Aorta (tissue), 5 donors: ENCODE data around the gene C3orf18. TPM values are rescaled to one million over a fixed set of nuclear protein-coding genes. Genes with fewer than 3 reads are reported as not detected.

Source experiments
- ATAC-seq: fragments of 200-7000 bp; cut with Tn5 transposase; one replicate; pipeline ENCODE4 v1.9.1; 2022; ENCODE audit warnings: moderate library complexity; ENCODE audit not compliant: low FRiP score
- DNase-seq, 2 donors: peaks; one replicate each; pipeline ENCODE4 v3.0.0-alpha.2; 2020
- H3K27ac ChIP-seq, 2 donors: one replicate each; pipeline ENCODE4 v1.5.1; 2013; ENCODE audit warnings: low read length in 2 of 2, mild to moderate bottlenecking in 2 of 2, moderate library complexity in 2 of 2, control low read depth in 1 of 2, inconsistent platforms in 1 of 2, low read depth in 1 of 2
- H3K27me3 ChIP-seq, 2 donors: one replicate each; pipeline ENCODE4 v1.6.1; 2013; ENCODE audit warnings: control low read depth in 1 of 2, low read length in 1 of 2, mild to moderate bottlenecking in 1 of 2, moderate library complexity in 1 of 2; ENCODE audit not compliant: insufficient read depth in 2 of 2, control insufficient read depth in 1 of 2
- H3K36me3 ChIP-seq, 2 donors: one replicate each; pipeline ENCODE4 v1.6.1; 2013; ENCODE audit warnings: control low read depth in 1 of 2, low read length in 1 of 2, mild to moderate bottlenecking in 1 of 2; ENCODE audit not compliant: insufficient read depth in 2 of 2, control insufficient read depth in 1 of 2
- H3K4me1 ChIP-seq, 2 donors: one replicate each; pipeline ENCODE4 v1.6.1; 2013; ENCODE audit warnings: low read length in 2 of 2, control low read depth in 1 of 2, mild to moderate bottlenecking in 1 of 2, moderate library complexity in 1 of 2; ENCODE audit not compliant: insufficient read depth in 2 of 2, control insufficient read depth in 1 of 2
- H3K4me3 ChIP-seq, 2 donors: one replicate each; pipeline ENCODE4 v1.5.1; 2013; ENCODE audit warnings: low read length in 2 of 2, control low read depth in 1 of 2, mild to moderate bottlenecking in 1 of 2
- H3K9me3 ChIP-seq: one replicate; pipeline ENCODE4 v1.6.1; 2013; ENCODE audit warnings: mild to moderate bottlenecking, low read length; ENCODE audit not compliant: control insufficient read depth
- WGBS, 2 donors: extraction: QIAGEN DNeasy Blood & Tissue Kit; methylation state at CpG; one replicate each; pipeline ENCODE4 v1.1.7; 2013; 5-methylcytosine and 5-hydroxymethylcytosine counted together
- intact Hi-C, 2 donors: fragments of 100-400 bp; cut with DNase I; formaldehyde crosslinking; loops; one replicate each; pipeline versions ENCODE4 v1.14.2 to v1.15.0; 2022
- polyA plus RNA-seq, 2 donors: library from polyadenylated mRNA; stranded (reverse); fragments of 200-250 nt; gene quantifications; one replicate each; pipeline ENCODE4 v1.2.3, GENCODE V29; 2013
- total RNA-seq, 2 donors: library from RNA; stranded (reverse); fragmentation: NEBNext Ultra II Directional; extraction: Animal tissue kit (Norgen Biotek cat#: 25700); gene quantifications; one replicate each; pipeline ENCODE4 v1.2.1, GENCODE V29; 2021
- donor health status: healthy with polysubstance abuse.
- donor health status: Bipolar disorder and iron deficiency.
- donor health status: DM: no; HTN: no; CAD: no.
- donor health status: DM: no; HTN: no; CAD: no.
- donor health status: DM: yes; HTN: yes; CAD: no.

The C3orf18 gene
- total and polyA plus RNA-seq, 4 donors, result 8.8 to 18.0 (median 16.1) TPM

DNA sequence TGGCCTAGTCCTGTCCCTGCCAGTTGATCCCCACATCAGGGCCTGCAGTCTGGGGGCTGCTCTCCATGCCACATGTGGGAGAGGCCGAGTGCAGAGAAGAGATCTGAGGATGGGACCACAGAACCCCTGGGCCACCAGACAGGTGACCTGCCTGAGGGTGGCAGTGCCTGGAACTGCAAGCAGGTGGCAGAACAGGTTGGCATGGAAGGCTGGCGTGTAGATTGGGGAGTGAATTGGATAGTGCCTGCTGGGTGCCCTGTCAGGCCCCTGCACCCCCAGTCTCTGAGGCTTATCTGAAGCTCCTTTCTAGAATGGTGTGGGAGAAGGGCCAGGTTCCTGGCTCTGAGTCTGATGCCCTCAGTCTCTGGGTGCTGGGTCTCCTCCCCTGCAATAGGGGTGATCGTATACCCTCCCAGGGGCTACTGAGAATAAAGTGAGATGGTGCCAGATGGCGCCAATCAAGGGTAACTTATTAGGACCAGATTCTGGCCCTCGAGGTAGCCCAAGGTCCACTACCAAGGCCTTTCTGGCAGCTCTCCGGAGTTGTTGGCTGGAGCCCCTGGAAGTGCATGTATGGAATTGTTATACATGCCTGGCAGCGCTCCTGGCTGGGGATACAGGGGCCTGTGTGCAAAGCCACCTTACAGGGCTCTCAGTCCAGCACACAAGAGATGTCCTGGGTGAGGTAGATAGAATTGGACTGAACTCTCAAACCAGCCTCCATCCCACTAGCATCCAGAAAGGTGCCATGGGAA, 15.7 kb downstream of the C3orf18 start:
- 64 to 69% methylated on average over 7 of the region's 7 CpGs for WGBS, 2 donors
- no peak overlapping the region for H3K4me3 ChIP-seq
- no peaks in the 10 kb centered on the region for H3K36me3 ChIP-seq
- ATAC-seq (no peak), DNase-seq (no peak)
- intact Hi-C loops, result no loop called here
- H3K27ac ChIP-seq, result no peak overlapping the region
- H3K27me3 ChIP-seq, result no peaks in the 10 kb centered on the region
- no peaks in the 10 kb centered on the region for H3K4me1 ChIP-seq
- H3K9me3 ChIP-seq, result no peaks in the 10 kb centered on the region

DNA sequence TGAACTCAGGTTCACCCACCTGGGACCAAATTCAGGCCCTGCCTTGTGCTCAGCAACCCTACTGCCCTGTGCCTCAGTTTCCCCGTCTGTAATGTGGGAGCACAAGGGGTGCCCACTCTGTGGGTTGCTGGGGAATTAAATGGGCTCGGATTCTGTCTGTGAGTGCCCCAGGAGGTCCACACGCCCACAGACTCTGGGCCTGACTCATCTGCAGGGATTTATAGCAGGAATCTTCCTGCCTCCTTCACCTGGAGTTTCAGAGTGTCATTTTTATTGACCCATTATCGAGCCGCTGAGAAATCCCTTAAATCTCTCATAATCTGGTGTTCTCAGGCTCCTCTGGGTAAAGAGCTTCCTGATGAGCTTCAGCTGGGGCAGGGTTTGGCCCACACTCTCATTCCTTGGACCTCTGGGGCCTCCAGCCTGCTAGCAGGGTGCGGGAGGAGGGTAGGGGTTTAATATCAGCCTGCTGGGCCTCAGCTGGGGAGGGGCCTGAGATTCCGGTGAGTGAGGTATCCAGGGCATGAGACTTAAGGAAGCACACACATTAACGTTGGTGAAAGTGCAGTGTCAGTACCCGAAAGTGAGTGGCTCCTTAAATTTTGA, 16.4 kb downstream of the C3orf18 start:
- intact Hi-C loops, result no loop called here
- Histone ChIP-seq H3K36me3 (no peaks in the 10 kb centered on the region), H3K4me1 (no peaks in the 10 kb centered on the region), H3K27me3 (no peaks in the 10 kb centered on the region), H3K9me3 (no peaks in the 10 kb centered on the region), H3K27ac (no peak overlapping the region), H3K4me3 (no peak overlapping the region)
- 71 to 72% methylated on average over 9 of the region's 9 CpGs for WGBS, 2 donors
- ATAC-seq (no peak), DNase-seq (no peak)

DNA sequence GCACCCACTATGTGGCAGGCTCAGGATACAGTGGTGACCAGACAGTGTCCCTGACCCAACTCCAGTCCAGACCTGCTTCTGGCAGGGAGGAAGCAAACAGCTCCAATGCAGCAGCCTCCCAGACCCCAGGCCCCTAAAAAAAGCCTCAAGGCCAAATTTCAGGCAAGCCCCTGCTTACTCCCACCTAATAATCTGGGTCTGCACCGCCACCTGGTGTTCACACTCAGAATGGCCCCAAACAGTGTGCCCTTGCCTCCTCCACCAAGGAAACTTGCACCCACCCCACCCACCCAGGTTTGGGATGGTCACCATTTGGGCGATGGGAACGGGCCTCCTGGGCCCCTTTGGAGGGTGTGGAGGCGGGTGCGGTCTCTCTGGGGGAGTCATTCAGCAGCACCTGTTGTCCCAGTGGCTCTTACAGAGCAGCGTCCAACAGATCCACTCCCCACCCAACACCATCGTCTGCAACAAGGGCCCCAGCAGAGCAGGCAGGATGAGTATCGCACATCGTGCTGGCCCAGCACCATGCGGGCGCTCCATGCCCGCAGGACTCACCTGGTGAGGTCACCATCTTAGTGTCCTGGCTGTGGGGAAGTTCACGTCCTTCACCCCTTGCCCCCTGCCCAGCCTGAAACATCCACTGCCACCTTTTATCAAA, 17.3 kb downstream of the C3orf18 start:
- no peak for ATAC-seq

DNA sequence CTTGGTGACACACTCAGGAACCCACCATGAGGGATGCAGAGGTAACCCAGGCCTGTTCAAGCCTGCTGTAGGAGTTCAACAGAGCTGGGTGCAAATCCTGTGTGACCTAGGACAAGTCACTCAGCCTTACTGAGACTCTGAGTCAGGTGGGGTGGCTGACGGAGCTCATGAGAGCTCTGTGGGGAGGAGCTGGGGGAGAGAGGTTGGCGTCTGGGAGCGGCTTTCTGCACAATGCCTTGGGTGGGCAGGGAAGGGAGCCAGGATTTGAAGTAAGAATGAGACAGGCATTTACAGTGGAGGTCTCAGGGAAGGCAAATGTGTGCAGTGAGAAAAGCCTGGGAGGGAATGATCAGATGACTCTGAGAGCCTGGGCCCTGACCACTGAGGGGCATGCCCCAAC, 18.3 kb downstream of the C3orf18 start:
- H3K9me3 ChIP-seq, result no peaks in the 10 kb centered on the region
- DNase-seq, result no peak
- 90 to 93% methylated on average over 3 of the region's 3 CpGs for WGBS, 2 donors
- intact Hi-C loops, result no loop called here
- ATAC-seq, result no peak
- no peak overlapping the region for H3K27ac ChIP-seq
- no peaks in the 10 kb centered on the region for H3K36me3 ChIP-seq
- H3K27me3 ChIP-seq, result no peaks in the 10 kb centered on the region
- H3K4me3 ChIP-seq, result no peak overlapping the region
- no peaks in the 10 kb centered on the region for H3K4me1 ChIP-seq

More for the DNA sequence above, 17.3 kb downstream of the C3orf18 start:
- Histone ChIP-seq H3K4me1 (no peaks in the 10 kb centered on the region), H3K27ac (no peak overlapping the region), H3K36me3 (no peaks in the 10 kb centered on the region), H3K27me3 (no peaks in the 10 kb centered on the region), H3K4me3 (no peak overlapping the region), H3K9me3 (no peaks in the 10 kb centered on the region)
- intact Hi-C loops, result no loop called here
- 59 to 65% methylated on average over 13 of the region's 13 CpGs for WGBS, 2 donors
- peak; percentile 63 to 85 for DNase-seq

DNA sequence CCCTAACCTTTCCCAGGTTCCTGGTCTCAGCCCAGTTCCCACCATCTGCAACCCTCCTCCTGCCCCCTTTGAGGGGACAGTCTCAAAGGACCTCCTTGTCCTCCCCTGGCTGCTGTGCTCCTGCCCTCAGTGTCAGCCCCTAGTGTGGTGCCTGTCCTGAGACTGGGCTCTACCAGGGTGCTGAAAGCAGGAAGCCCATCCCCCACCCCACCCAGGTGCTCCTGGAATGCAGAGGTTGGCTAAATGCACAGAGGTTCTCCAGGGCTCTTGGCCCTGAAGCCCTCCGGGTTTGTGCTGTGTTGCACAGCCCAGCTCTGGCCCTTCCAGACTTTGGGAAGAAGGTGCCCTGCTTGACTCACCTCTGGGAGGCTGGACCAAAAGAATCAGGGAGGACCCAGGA, 21.8 kb downstream of the C3orf18 start:
- no peak for ATAC-seq
- intact Hi-C loops, result no loop called here
- WGBS, 2 donors, result 62 to 70% methylated on average over 1 of the region's 1 CpG

DNA sequence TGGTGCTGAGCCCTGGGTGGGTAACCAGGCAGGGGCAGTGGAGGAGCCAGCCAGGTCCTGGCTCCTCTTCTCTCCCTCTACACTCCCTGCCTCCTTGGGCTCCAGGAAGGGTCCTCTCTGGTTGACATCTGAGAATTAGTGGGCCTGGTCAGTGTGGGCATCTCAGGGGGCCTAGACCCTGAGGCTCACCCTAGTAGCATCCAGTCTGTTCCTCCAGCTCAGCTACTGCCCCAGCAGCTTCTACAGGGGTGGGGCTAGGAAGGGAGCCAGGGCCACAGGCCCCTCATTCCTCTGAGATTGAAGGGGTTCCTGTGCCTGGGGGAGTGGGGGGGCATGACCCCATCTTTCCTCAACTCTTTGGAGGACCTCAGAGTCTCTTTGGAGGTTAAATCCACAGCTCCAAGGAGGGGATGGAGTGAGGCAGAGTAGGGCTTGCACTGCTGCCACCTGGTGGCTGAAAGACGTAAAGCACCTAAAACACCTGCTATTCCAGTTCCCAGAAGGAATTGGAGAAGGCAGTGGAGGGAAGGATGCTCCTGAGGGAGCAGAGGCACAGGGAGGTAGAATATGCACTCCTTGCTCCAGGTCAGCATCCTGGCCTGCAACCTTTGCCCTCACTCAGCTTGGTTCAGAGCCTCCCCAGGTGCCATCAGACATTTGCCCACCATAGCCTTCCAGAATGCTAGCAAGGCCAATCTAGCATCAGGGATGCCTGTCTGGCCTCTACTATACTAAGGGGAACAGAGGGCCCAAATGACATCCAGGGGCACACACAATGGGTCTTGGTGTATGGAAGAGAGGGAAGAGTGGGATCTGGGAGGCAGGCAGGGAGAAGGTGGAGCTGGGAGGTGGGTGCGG, 25.1 kb downstream of the C3orf18 start:
- Histone ChIP-seq H3K4me3 (no peak overlapping the region), H3K27ac (no peak overlapping the region), H3K4me1 (no peaks in the 10 kb centered on the region), H3K36me3 (no peaks in the 10 kb centered on the region), H3K27me3 (no peaks in the 10 kb centered on the region), H3K9me3 (no peaks in the 10 kb centered on the region)
- peak; percentile 66 to 88 for DNase-seq
- 44 to 45% methylated on average over 2 of the region's 2 CpGs for WGBS, 2 donors
- ATAC-seq, result peak; percentile 79
- intact Hi-C loops, result loop anchor here (2.0 to 5.0 kb wide), 5 partner anchors 105 to 195 kb away; partner anchors contain the start of gene ZMYND10 (in 1 of the 2)

More for the DNA sequence above, 21.8 kb downstream of the C3orf18 start:
- H3K4me1 ChIP-seq, result no peaks in the 10 kb centered on the region
- H3K4me3 ChIP-seq, result no peak overlapping the region
- H3K36me3 ChIP-seq, result no peaks in the 10 kb centered on the region
- no peak overlapping the region for H3K27ac ChIP-seq
- no peaks in the 10 kb centered on the region for H3K27me3 ChIP-seq
- DNase-seq, result no peak
- no peaks in the 10 kb centered on the region for H3K9me3 ChIP-seq

DNA sequence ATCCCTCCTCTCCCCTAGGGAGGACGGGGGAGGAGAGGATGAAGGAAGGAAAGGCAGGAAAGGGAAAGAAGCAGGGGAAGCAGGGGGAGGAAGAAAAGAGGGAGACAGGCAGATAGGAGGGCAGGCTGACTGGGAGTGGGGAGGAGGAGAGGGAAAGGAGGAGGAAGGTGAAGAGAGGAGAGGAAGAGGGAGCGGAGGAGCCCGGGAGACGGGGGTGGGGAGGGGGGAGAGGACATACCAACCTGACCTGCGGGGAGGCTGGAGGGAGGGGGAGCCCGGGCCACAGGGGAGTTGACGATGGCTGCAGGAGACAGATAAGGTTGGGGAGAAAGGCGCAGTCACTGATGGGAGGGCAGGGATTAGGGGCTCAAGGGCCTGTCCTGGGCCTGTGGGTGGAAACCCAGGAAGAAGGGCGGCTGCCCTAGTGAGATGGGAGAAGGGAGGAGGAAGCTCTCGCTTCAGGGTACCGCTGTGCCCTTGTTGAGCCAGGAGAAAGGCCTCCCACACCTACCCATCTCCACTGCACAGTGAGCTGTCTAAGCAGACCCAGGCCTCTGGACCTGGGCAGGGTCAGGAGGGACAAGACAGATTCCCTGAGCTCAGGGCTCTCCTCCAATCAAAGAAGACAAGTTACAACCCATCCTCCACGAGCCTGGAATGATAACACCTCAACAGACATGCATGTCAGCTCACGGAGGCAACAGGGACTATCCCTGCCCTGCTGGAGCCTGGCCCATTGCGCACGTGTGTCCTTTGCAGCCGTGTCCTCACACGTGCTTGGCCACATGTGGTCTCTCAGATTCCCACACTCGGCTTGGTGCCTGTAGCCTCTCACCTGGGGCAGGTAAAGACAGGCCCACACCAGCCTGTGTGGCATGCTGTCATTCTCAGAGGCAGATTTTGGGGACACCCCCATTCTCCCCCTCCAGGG, 27.9 kb downstream of the C3orf18 start:
- intact Hi-C loops, result loop anchor here (5.0 kb wide), 3 partner anchors 102 to 192 kb away; partner anchors contain the start of gene ZMYND10 (in 1 of the 2)
- Histone ChIP-seq H3K36me3 (no peaks in the 10 kb centered on the region), H3K27me3 (no peaks in the 10 kb centered on the region), H3K4me1 (no peaks in the 10 kb centered on the region), H3K4me3 (no peak overlapping the region), H3K27ac (no peak overlapping the region), H3K9me3 (no peaks in the 10 kb centered on the region)
- ATAC-seq (no peak), DNase-seq (no peak)
- 72 to 76% methylated on average over 18 of the region's 18 CpGs for WGBS, 2 donors
